IMR-90 (cell line): Measurements from ENCODE around the gene CLEC2D. TPM values are rescaled to one million over a fixed set of nuclear protein-coding genes. Genes with fewer than 3 reads are reported as not detected.

Experiments used
- ATAC-seq: fragments of 200-7000 bp; cut with Tn5 transposase; 2 replicates; pipeline ENCODE4 v1.9.1; 2020; ENCODE audit warnings: low read depth, mild to moderate bottlenecking, moderate library complexity
- BruUV-seq: library from RNA; stranded (reverse); fragments of 400-500 nt; replicated peaks from 2 replicates; lab custom pipeline; 2021; lab: Mats Ljungman, UMichigan
- CTCF ChIA-PET: fragments of 300-600 bp; formaldehyde crosslinking; extraction: SDS; loops from one replicate; lab custom pipeline; 2021; ENCODE audit warnings: antibody characterized with exemption; lab: Yijun Ruan, JAX
- POLR2A ChIA-PET: fragments of 300-600 bp; sonication (Branson Sonifier 250); formaldehyde crosslinking; loops from one replicate; lab custom pipeline; 2022; ENCODE audit warnings: antibody characterized with exemption; ENCODE audit not compliant: unreplicated experiment; lab: Charles Lee
- DNase-seq: peaks from one replicate; pipeline ENCODE4 v3.0.0; 2013
- H2AFZ ChIP-seq: replicated peaks from 2 replicates; pipeline ENCODE3; 2013; ENCODE audit warnings: low read length, mild to moderate bottlenecking; ENCODE audit not compliant: poor library complexity
- H2AK5ac ChIP-seq: 2 replicates; pipeline ENCODE4 v1.6.1; 2013; ENCODE audit warnings: low read depth, low read length, inconsistent platforms
- H2AK9ac ChIP-seq: replicated peaks from 2 replicates; pipeline ENCODE3; 2013; ENCODE audit warnings: mild to moderate bottlenecking, low read depth, low read length, moderate library complexity; ENCODE audit not compliant: poor library complexity
- H2BK120ac ChIP-seq: 2 replicates; pipeline ENCODE4 v1.6.1; 2013; ENCODE audit warnings: low read depth, low read length, inconsistent platforms
- H2BK15ac ChIP-seq: 3 replicates; pipeline ENCODE4 v1.6.1; 2013; ENCODE audit warnings: low read depth, low read length, inconsistent platforms
- H2BK20ac ChIP-seq: 2 replicates; pipeline ENCODE4 v1.6.1; 2013; ENCODE audit warnings: low read depth, mild to moderate bottlenecking, inconsistent platforms, low read length, moderate library complexity
- H2BK5ac ChIP-seq: 2 replicates; pipeline ENCODE4 v1.6.1; 2013; ENCODE audit warnings: mild to moderate bottlenecking, low read depth, low read length, inconsistent platforms; ENCODE audit not compliant: poor library complexity, severe bottlenecking
- H3K14ac ChIP-seq: replicated peaks from 2 replicates; pipeline ENCODE4 v1.6.1; 2013; ENCODE audit warnings: low read depth, low read length, inconsistent platforms
- H3K18ac ChIP-seq: 2 replicates; pipeline ENCODE4 v1.6.1; 2013; ENCODE audit warnings: low read depth, low read length, control low read depth
- H3K23ac ChIP-seq: 2 replicates; pipeline ENCODE4 v1.6.1; 2013; ENCODE audit warnings: low read depth, low read length, inconsistent platforms
- H3K27ac ChIP-seq: 2 replicates; pipeline ENCODE4 v1.5.1; 2013; ENCODE audit warnings: mild to moderate bottlenecking, control low read depth, low read length; ENCODE audit not compliant: insufficient read depth
- H3K27me3 ChIP-seq: 2 replicates; pipeline ENCODE4 v1.6.1; 2013; ENCODE audit warnings: low read length; ENCODE audit not compliant: control insufficient read depth, insufficient read depth
- H3K36me3 ChIP-seq: 2 replicates; pipeline ENCODE4 v1.6.1; 2013; ENCODE audit warnings: low read length, mixed read lengths; ENCODE audit not compliant: control insufficient read depth, insufficient read depth
- H3K4ac ChIP-seq: 2 replicates; pipeline ENCODE4 v1.6.1; 2013; ENCODE audit warnings: low read depth, low read length, inconsistent platforms
- H3K4me1 ChIP-seq: 2 replicates; pipeline ENCODE4 v1.6.1; 2013; ENCODE audit warnings: low read length, mixed read lengths; ENCODE audit not compliant: control insufficient read depth, insufficient read depth
- H3K4me2 ChIP-seq: 2 replicates; pipeline ENCODE4 v1.6.1; 2013; ENCODE audit warnings: low read depth, mild to moderate bottlenecking, control low read depth, low read length, moderate library complexity
- H3K4me3 ChIP-seq: 2 replicates; pipeline ENCODE4 v1.5.1; 2013; ENCODE audit warnings: low read depth, mild to moderate bottlenecking, control low read depth, low read length, moderate library complexity; ENCODE audit not compliant: insufficient read depth
- H3K56ac ChIP-seq: 2 replicates; pipeline ENCODE4 v1.6.1; 2013; ENCODE audit warnings: low read length, inconsistent platforms; ENCODE audit not compliant: insufficient read depth; ENCODE audit errors: extremely low read depth
- H3K79me1 ChIP-seq, 2 experiments: 2 replicates each; pipeline ENCODE4 v1.6.1; 2013; ENCODE audit warnings: low read length in 2 of 2, inconsistent platforms in 1 of 2, low read depth in 1 of 2
- H3K9ac ChIP-seq: 2 replicates; pipeline ENCODE4 v1.6.1; 2013; ENCODE audit warnings: low read depth, low read length, control low read depth
- H3K9me1 ChIP-seq: 2 replicates; pipeline ENCODE4 v1.6.1; 2013; ENCODE audit warnings: low read length, inconsistent platforms; ENCODE audit not compliant: insufficient read depth
- H3K9me3 ChIP-seq: 2 replicates; pipeline ENCODE4 v1.6.1; 2013; ENCODE audit warnings: low read length; ENCODE audit not compliant: control insufficient read depth, insufficient read depth
- H4K20me1 ChIP-seq: 2 replicates; pipeline ENCODE4 v1.6.1; 2013; ENCODE audit warnings: low read length, inconsistent platforms; ENCODE audit not compliant: insufficient read depth
- H4K5ac ChIP-seq: 2 replicates; pipeline ENCODE4 v1.6.1; 2013; ENCODE audit warnings: mild to moderate bottlenecking, low read depth, low read length, control low read depth
- H4K8ac ChIP-seq, 2 experiments: 2 replicates each; pipeline ENCODE4 v1.6.1; 2013; ENCODE audit warnings: low read depth in 2 of 2, low read length in 2 of 2, control low read depth in 1 of 2, inconsistent platforms in 1 of 2
- H4K91ac ChIP-seq: 2 replicates; pipeline ENCODE4 v1.6.1; 2013; ENCODE audit warnings: low read depth, low read length, inconsistent platforms; ENCODE audit not compliant: insufficient read depth
- BHLHE40 ChIP-seq: fragments of 150-350 bp; IDR thresholded peaks from 2 replicates; pipeline ENCODE4 v1.6.1; 2016; ENCODE audit warnings: mild to moderate bottlenecking, low read depth, low read length
- CEBPB ChIP-seq: IDR thresholded peaks from 2 replicates; pipeline ENCODE4 v1.6.1; 2012; ENCODE audit warnings: low read depth, low read length, improper control_type of control experiment
- CHD1 ChIP-seq: IDR thresholded peaks from 2 replicates; pipeline ENCODE4 v1.6.1; 2012; ENCODE audit warnings: low read depth, low read length, improper control_type of control experiment
- FOS ChIP-seq: fragments of 150-350 bp; IDR thresholded peaks from 2 replicates; pipeline ENCODE4 v1.6.1; 2016; ENCODE audit warnings: low read depth, low read length
- MAFK ChIP-seq: IDR thresholded peaks from 2 replicates; pipeline ENCODE4 v1.6.1; 2012; ENCODE audit warnings: low read depth, low read length, improper control_type of control experiment
- MAZ ChIP-seq: IDR thresholded peaks from 2 replicates; pipeline ENCODE4 v1.6.1; 2012; ENCODE audit warnings: low read depth, mild to moderate bottlenecking, low read length, improper control_type of control experiment, moderate library complexity, borderline replicate concordance
- MXI1 ChIP-seq: IDR thresholded peaks from 2 replicates; pipeline ENCODE4 v1.6.1; 2012; ENCODE audit warnings: low read depth, mild to moderate bottlenecking, low read length, moderate library complexity, borderline replicate concordance
- NFE2L2 ChIP-seq: fragments of 150-350 bp; IDR thresholded peaks from 2 replicates; pipeline ENCODE4 v1.6.1; 2016; ENCODE audit warnings: low read depth, mild to moderate bottlenecking, low read length
- POLR2A ChIP-seq: IDR thresholded peaks from 2 replicates; pipeline ENCODE4 v1.6.1; 2012; ENCODE audit warnings: mild to moderate bottlenecking, low read depth, low read length
- RAD21 ChIP-seq: IDR thresholded peaks from 2 replicates; pipeline ENCODE4 v1.6.1; 2012; ENCODE audit warnings: low read length, improper control_type of control experiment
- RCOR1 ChIP-seq: IDR thresholded peaks from 2 replicates; pipeline ENCODE4 v1.6.1; 2012; ENCODE audit warnings: mild to moderate bottlenecking, low read length, improper control_type of control experiment; ENCODE audit not compliant: insufficient replicate concordance
- RFX5 ChIP-seq: IDR thresholded peaks from 2 replicates; pipeline ENCODE4 v1.8.0; 2012; ENCODE audit warnings: low read depth, mild to moderate bottlenecking, low read length, moderate library complexity
- SMC3 ChIP-seq: fragments of 150-350 bp; IDR thresholded peaks from 2 replicates; pipeline ENCODE4 v1.6.1; 2016; ENCODE audit warnings: low read depth, mild to moderate bottlenecking, antibody characterized with exemption, low read length, moderate library complexity
- USF2 ChIP-seq: fragments of 150-350 bp; IDR thresholded peaks from 2 replicates; pipeline ENCODE4 v1.6.1; 2017; ENCODE audit warnings: mild to moderate bottlenecking, antibody characterized with exemption, low read length, low read depth
- WGBS, 2 experiments: methylation state at CpG; one replicate each; pipeline versions ENCODE4 v1.1.5 to v1.1.7; 2013; ENCODE audit warnings: missing lambda C conversion rate in 2 of 2; ENCODE audit not compliant: insufficient read length in 1 of 2; ENCODE audit errors: extremely low coverage in 2 of 2; 5-methylcytosine and 5-hydroxymethylcytosine counted together
- dilution Hi-C: fragments of 300-500 bp; cut with HindIII; formaldehyde crosslinking; loops from one replicate; pipeline ENCODE4 v1.14.3; 2018; ENCODE audit warnings: low sequenced_read_pairs; ENCODE audit not compliant: unreplicated experiment
- in situ Hi-C: fragments of 300-500 bp; cut with MboI; formaldehyde crosslinking; loops from 3 replicates; pipeline ENCODE4 v1.14.3; 2019; ENCODE audit warnings: low sequenced_read_pairs, inconsistent platforms, mixed read lengths
- intact Hi-C: fragments of 100-400 bp; cut with micrococcal nuclease; formaldehyde crosslinking; loops from 2 replicates; pipeline ENCODE4 v1.10.0; 2022
- polyA plus RNA-seq, 3 experiments: library from polyadenylated mRNA; depleted of rRNA; stranded (reverse); fragments of >200 nt; gene quantifications; 2 replicates each; pipeline ENCODE4 v1.2.3, GENCODE V29; 2012; ENCODE audit warnings: low replicate concordance in 1 of 3
- total RNA-seq: library from RNA; depleted of rRNA; stranded (reverse); fragments of >200 nt; gene quantifications from 2 replicates; pipeline ENCODE4 v1.2.3, GENCODE V29; 2012
- TF ChIP-seq, protein P1 (sequence below): fragments of 150-350 bp; IDR thresholded peaks from 2 replicates; pipeline ENCODE4 v1.6.1; 2016; ENCODE audit warnings: low read depth, mild to moderate bottlenecking, low read length, moderate library complexity, borderline replicate concordance
- TF ChIP-seq, protein P2 (sequence below): conservative IDR thresholded peaks from 2 replicates; pipeline ENCODE4 v1.5.1; 2012; ENCODE audit warnings: mild to moderate bottlenecking, low read depth, low read length, improper control_type of control experiment

CLEC2D gene
- total and polyA plus RNA-seq, 2 of the 4 experiments (the other 2 are of a cell fraction) = 0.72 to 1.2 TPM

GRCh38 chr12:9687228-9687627 is 17.7 kb downstream of the CLEC2D start:
- Histone ChIP-seq H3K14ac (no peak overlapping the region), H3K23ac (no peak overlapping the region), H2BK15ac (no peak overlapping the region), H3K27ac (no peak overlapping the region), H3K36me3 (peaks cover 3% of the 10 kb centered on the region; the same call in 1 of the 2 replicates), H3K9ac (no peak overlapping the region), H4K8ac (no peak overlapping the region), H2BK5ac (no peak overlapping the region), H4K5ac (no peak overlapping the region), H3K79me1 (no peaks in the 10 kb centered on the region), H2AFZ (peak overlapping the region; percentile 32), H3K56ac (no peak overlapping the region), H2AK9ac (no peak overlapping the region), H2AK5ac (no peak overlapping the region), H3K9me1 (no peaks in the 10 kb centered on the region), H2BK120ac (no peak overlapping the region), H3K4ac (no peak overlapping the region), H3K4me2 (no peak overlapping the region), H4K20me1 (no peaks in the 10 kb centered on the region), H3K27me3 (no peaks in the 10 kb centered on the region), H3K4me3 (no peak overlapping the region), H3K4me1 (no peaks in the 10 kb centered on the region), H4K91ac (no peak overlapping the region), H2BK20ac (no peak overlapping the region), H3K9me3 (no peaks in the 10 kb centered on the region), H3K18ac (no peak overlapping the region)
- WGBS, 2 experiments = no CpG with 5 or more reads among the region's 1 CpG
- CTCF ChIA-PET = interaction anchor here (0.6 to 1.3 kb wide), 3 partner anchors 10 to 536 kb away, joined by 3 to 5 read pairs (median 4); no protein-coding TSS in a partner anchor
- POLR2A ChIA-PET = no interaction called here
- ATAC-seq (peak; percentile 46; the same call in 1 of the 2 replicates), DNase-seq (peak; percentile 49)
- TF ChIP-seq MAZ = no peak
- TF ChIP-seq NFE2L2 = no peak
- TF ChIP-seq POLR2A = no peak
- TF ChIP-seq CHD1 = no peak
- TF ChIP-seq RFX5 = no peak
- TF ChIP-seq CEBPB = no peak
- TF ChIP-seq MAFK = no peak
- TF ChIP-seq RAD21 = no peak
- TF ChIP-seq FOS = no peak
- TF ChIP-seq SMC3 = no peak
- TF ChIP-seq USF2 = no peak
- TF ChIP-seq, protein P1, sequence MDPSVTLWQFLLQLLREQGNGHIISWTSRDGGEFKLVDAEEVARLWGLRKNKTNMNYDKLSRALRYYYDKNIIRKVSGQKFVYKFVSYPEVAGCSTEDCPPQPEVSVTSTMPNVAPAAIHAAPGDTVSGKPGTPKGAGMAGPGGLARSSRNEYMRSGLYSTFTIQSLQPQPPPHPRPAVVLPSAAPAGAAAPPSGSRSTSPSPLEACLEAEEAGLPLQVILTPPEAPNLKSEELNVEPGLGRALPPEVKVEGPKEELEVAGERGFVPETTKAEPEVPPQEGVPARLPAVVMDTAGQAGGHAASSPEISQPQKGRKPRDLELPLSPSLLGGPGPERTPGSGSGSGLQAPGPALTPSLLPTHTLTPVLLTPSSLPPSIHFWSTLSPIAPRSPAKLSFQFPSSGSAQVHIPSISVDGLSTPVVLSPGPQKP = no peak
- TF ChIP-seq, protein P2, sequence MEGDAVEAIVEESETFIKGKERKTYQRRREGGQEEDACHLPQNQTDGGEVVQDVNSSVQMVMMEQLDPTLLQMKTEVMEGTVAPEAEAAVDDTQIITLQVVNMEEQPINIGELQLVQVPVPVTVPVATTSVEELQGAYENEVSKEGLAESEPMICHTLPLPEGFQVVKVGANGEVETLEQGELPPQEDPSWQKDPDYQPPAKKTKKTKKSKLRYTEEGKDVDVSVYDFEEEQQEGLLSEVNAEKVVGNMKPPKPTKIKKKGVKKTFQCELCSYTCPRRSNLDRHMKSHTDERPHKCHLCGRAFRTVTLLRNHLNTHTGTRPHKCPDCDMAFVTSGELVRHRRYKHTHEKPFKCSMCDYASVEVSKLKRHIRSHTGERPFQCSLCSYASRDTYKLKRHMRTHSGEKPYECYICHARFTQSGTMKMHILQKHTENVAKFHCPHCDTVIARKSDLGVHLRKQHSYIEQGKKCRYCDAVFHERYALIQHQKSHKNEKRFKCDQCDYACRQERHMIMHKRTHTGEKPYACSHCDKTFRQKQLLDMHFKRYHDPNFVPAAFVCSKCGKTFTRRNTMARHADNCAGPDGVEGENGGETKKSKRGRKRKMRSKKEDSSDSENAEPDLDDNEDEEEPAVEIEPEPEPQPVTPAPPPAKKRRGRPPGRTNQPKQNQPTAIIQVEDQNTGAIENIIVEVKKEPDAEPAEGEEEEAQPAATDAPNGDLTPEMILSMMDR = no peak
- no peak for TF ChIP-seq BHLHE40
- no peak for TF ChIP-seq MXI1
- TF ChIP-seq RCOR1 = no peak
- dilution Hi-C loops = no loop called here
- in situ Hi-C loops = no loop called here
- no TSS peak for BruUV-seq
- intact Hi-C loops = no loop called here
